HUES48 (cell line): ENCODE results near the gene ZNRF3.
A peak's percentile ranks its signal among the peaks of the same experiment; 100 is the strongest.
"Not testable (repeated sequence)": the region's sequence is repeated elsewhere in the genome, so short reads cannot be mapped to it uniquely, and the experiment has no call there.

ENCODE experiments used
- H3K27ac ChIP-seq: one replicate; pipeline ENCODE4 v1.7.0; 2013; ENCODE audit warnings: low read depth, low read length, inconsistent platforms
- H3K27me3 ChIP-seq: 2 replicates; pipeline ENCODE4 v1.6.1; 2013; ENCODE audit warnings: mild to moderate bottlenecking, low read length; ENCODE audit not compliant: control insufficient read depth, insufficient read depth
- H3K36me3 ChIP-seq: 2 replicates; pipeline ENCODE4 v1.6.1; 2013; ENCODE audit warnings: low read length; ENCODE audit not compliant: control insufficient read depth, insufficient read depth
- H3K4me1 ChIP-seq: 2 replicates; pipeline ENCODE4 v1.6.1; 2013; ENCODE audit warnings: mild to moderate bottlenecking, low read length; ENCODE audit not compliant: control insufficient read depth, insufficient read depth
- H3K4me3 ChIP-seq: 2 replicates; pipeline ENCODE4 v1.5.1; 2013; ENCODE audit warnings: mild to moderate bottlenecking, low read depth, low read length
- H3K9ac ChIP-seq: 2 replicates; pipeline ENCODE4 v1.6.1; 2013; ENCODE audit warnings: mild to moderate bottlenecking, low read depth, low read length, moderate library complexity
- H3K9me3 ChIP-seq: 2 replicates; pipeline ENCODE4 v1.6.1; 2013; ENCODE audit warnings: low read length; ENCODE audit not compliant: control insufficient read depth, insufficient read depth

ZNRF3 gene

GRCh38 chr22:28864878-28865596 is 18.3 kb upstream of the ZNRF3 start:
- H3K36me3 ChIP-seq, result no peaks in the 10 kb centered on the region
- H3K4me3 ChIP-seq, result no peak overlapping the region
- H3K9me3 ChIP-seq, result no peaks in the 10 kb centered on the region
- no peak overlapping the region for H3K9ac ChIP-seq
- H3K27me3 ChIP-seq, result no peaks in the 10 kb centered on the region
- H3K27ac ChIP-seq, result no peak overlapping the region
- no peaks in the 10 kb centered on the region for H3K4me1 ChIP-seq

- H3K27me3 ChIP-seq, result no peaks in the 10 kb centered on the region
Observed at GRCh38 chr22:28867191-28867590, 16.2 kb upstream of the ZNRF3 start.

GRCh38 chr22:28868389-28868788 is 15.0 kb upstream of the ZNRF3 start:
- H3K27me3 ChIP-seq, H3K9me3 ChIP-seq, H3K9ac ChIP-seq: not testable (repeated sequence)

More at GRCh38 chr22:28867191-28867590, 16.2 kb upstream of the ZNRF3 start:
- no peaks in the 10 kb centered on the region for H3K9me3 ChIP-seq
- no peak overlapping the region for H3K27ac ChIP-seq
- H3K4me1 ChIP-seq, result no peaks in the 10 kb centered on the region
- no peak overlapping the region for H3K4me3 ChIP-seq
- H3K36me3 ChIP-seq, result no peaks in the 10 kb centered on the region
- no peak overlapping the region for H3K9ac ChIP-seq

GRCh38 chr22:28869736-28870135 is 13.6 kb upstream of the ZNRF3 start:
- Histone ChIP-seq H3K27ac (no peak overlapping the region), H3K9ac (no peak overlapping the region), H3K27me3 (no peaks in the 10 kb centered on the region), H3K4me3 (no peak overlapping the region), H3K4me1 (peaks cover 4% of the 10 kb centered on the region; the same call in 1 of the 2 replicates), H3K9me3 (no peaks in the 10 kb centered on the region), H3K36me3 (no peaks in the 10 kb centered on the region)

More at GRCh38 chr22:28868389-28868788, 15.0 kb upstream of the ZNRF3 start:
- not testable (repeated sequence) for H3K36me3 ChIP-seq, H3K4me3 ChIP-seq, H3K27ac ChIP-seq, H3K4me1 ChIP-seq

DNA sequence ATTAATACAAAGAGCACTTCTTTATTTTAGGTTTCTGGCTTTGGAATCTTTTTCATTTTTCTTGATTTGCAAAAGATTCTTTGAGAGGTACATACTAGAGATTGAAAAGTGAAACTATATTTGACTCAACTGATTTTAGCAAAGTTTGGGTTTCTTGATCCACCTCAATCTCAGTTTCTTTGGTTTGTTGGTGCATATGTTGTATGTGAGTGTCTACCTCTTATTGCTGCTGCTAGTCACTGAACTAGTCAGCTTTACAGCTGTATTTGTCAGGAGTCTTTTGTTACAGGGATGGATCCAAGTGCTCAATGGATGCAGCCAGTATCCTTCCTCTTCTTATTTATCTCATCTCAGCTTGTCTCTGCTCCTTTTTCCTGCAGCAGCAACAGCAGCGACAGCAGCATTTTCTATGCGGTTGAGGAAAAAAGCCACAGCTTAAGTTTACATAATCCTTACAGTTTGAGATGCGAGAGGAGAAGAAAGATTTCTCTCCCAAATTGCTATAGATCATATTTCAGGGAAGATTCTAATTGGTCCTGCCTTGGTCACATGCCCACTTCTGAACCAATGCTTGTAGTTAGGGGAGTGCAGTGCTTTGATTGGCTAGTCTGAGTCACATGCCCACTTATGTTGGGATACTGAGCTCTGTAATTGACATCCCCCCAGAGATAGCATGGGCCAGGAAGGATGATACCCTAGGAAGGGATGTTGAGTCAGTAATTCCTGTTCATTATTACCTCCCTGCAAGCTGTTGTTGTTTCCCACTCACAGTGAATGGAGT is 10.0 kb upstream of the ZNRF3 start:
- peaks cover 4% of the 10 kb centered on the region; the same call in 1 of the 2 replicates for H3K4me1 ChIP-seq
- no peaks in the 10 kb centered on the region for H3K27me3 ChIP-seq
- H3K9me3 ChIP-seq, result no peaks in the 10 kb centered on the region
- H3K36me3 ChIP-seq, result no peaks in the 10 kb centered on the region
- no peak overlapping the region for H3K9ac ChIP-seq
- H3K4me3 ChIP-seq, result no peak overlapping the region
- H3K27ac ChIP-seq, result no peak overlapping the region

- H3K27ac ChIP-seq, result no peak overlapping the region
- no peak overlapping the region for H3K4me3 ChIP-seq
- no peaks in the 10 kb centered on the region for H3K36me3 ChIP-seq
- H3K27me3 ChIP-seq, result no peaks in the 10 kb centered on the region
- H3K9ac ChIP-seq, result no peak overlapping the region
- H3K4me1 ChIP-seq, result peaks cover 4% of the 10 kb centered on the region; the same call in 1 of the 2 replicates
- no peaks in the 10 kb centered on the region for H3K9me3 ChIP-seq
Observed at GRCh38 chr22:28874061-28874460, 9.3 kb upstream of the ZNRF3 start.

GRCh38 chr22:28874811-28875320 is 8.5 kb upstream of the ZNRF3 start:
- Histone ChIP-seq H3K27ac (no peak overlapping the region), H3K36me3 (no peaks in the 10 kb centered on the region), H3K4me3 (no peak overlapping the region), H3K9me3 (no peaks in the 10 kb centered on the region), H3K9ac (no peak overlapping the region), H3K27me3 (no peaks in the 10 kb centered on the region), H3K4me1 (peaks cover 4% of the 10 kb centered on the region; the same call in 1 of the 2 replicates)

- Histone ChIP-seq H3K4me1 (peaks cover 34% of the 10 kb centered on the region), H3K4me3 (peak overlapping the region; percentile 77), H3K27me3 (no peaks in the 10 kb centered on the region), H3K27ac (peak overlapping the region; percentile 80), H3K36me3 (no peaks in the 10 kb centered on the region), H3K9ac (peak overlapping the region; percentile 83), H3K9me3 (no peaks in the 10 kb centered on the region)
Observed at GRCh38 chr22:28882545-28882877, 861 bp upstream of the ZNRF3 start.

DNA sequence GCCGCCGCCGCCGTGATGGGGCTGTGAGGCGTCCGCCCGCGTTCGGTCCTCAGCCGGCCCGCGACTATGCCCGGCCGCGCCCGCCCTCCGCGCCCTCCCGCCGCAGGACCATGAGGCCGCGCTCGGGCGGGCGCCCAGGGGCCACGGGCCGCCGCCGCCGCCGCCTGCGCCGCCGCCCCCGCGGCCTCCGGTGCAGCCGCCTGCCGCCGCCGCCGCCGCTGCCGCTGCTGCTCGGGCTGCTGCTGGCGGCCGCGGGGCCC is 215 bp downstream of the ZNRF3 start:
- H3K4me3 ChIP-seq, result peak overlapping the region; percentile 93
- H3K27me3 ChIP-seq, result no peaks in the 10 kb centered on the region
- no peaks in the 10 kb centered on the region for H3K36me3 ChIP-seq
- H3K27ac ChIP-seq, result peak overlapping the region; percentile 66
- H3K4me1 ChIP-seq, result peaks cover 44% of the 10 kb centered on the region
- peak overlapping the region; percentile 75; the same call in 1 of the 2 replicates for H3K9ac ChIP-seq
- no peaks in the 10 kb centered on the region for H3K9me3 ChIP-seq

DNA sequence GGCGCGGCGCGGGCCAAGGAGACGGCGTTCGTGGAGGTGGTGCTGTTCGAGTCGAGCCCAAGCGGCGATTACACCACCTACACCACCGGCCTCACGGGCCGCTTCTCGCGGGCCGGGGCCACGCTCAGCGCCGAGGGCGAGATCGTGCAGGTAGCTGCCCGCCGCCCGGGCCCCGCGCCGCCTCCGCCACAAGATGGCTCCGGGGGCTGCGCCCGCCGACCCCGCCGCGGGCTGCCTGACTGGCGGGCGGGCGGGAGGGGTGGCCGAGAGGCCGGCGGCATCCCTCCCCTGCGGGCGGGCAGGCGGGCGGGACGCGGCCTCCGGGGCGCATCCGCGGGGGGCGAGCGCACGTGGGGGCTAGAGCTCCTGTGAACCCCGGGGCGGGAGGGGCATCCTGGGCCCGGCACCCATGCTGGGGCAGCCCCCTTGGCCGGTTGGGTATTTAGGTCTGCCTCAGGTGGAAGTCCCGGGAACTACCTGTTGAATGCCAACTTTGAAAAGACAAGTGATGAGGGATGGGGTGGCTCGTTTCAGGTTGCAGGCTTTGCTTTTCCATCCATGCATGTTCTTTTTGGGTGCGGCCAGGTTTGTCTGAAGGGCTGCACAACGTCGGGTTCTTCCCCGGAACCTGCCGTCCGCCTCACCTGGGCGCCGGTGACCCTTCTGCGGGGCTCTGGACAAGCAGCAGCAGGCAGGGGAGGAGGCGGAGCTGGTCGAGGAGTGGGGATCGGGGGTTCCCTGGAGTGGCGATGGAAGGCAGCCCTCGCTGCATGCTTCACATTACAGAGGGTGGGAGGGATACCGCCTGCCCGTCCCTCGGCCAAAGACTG is 760 bp downstream of the ZNRF3 start:
- H3K27ac ChIP-seq, result peak overlapping the region; percentile 65

More for the DNA sequence above, 760 bp downstream of the ZNRF3 start:
- no peaks in the 10 kb centered on the region for H3K27me3 ChIP-seq
- H3K36me3 ChIP-seq, result no peaks in the 10 kb centered on the region
- peak overlapping the region; percentile 75; the same call in 1 of the 2 replicates for H3K9ac ChIP-seq
- H3K4me1 ChIP-seq, result peaks cover 44% of the 10 kb centered on the region
- no peaks in the 10 kb centered on the region for H3K9me3 ChIP-seq
- H3K4me3 ChIP-seq, result peak overlapping the region; percentile 93
